ENCODE data around the gene SPON1.
"Not testable (repeated sequence)": the region's sequence is repeated elsewhere in the genome, so short reads cannot be mapped to it uniquely, and the experiment has no call there.

SPON1 gene

DNA sequence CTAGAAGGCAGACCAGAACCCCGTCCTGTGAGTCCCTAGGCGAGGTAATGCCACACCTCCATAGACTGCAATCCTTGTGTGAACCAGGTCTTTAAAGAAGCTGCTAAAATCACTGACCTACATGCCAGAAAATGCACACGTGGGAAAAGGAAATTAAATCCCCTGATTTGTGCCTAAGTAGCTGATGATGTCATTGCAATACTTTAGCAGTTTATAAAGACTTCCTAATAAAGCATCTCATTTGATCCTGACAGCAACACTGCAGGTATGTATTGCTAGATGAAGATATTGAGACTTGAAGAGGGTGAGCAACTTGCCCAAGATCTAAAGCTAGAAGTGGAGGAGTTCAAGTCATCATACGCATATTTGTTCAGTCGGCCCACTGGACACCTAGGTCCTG, 289.2 kb downstream of the SPON1 start:
- no peak for DNase-seq
- TF ChIP-seq EZH2 (optimal IDR thresholded peaks at IDR 0.05; ENCODE audit: low read depth, low read length) (no peak), EZH2phosphoT487 (IDR thresholded peaks at IDR 0.05; ENCODE audit: low read length) (no peak), CTCF (IDR thresholded peaks at IDR 0.05; ENCODE audit: low read length) (no peak)
- no peak overlapping the region for H3K9ac ChIP-seq (ENCODE audit: low read length)
- H2AFZ ChIP-seq (ENCODE audit: low read length): no peak overlapping the region
- no peaks in the 10 kb centered on the region for H3K9me2 ChIP-seq (replicated peaks; ENCODE audit: insufficient read depth, low read length)
- no peak overlapping the region for H3K4me3 ChIP-seq (ENCODE audit: low read length)
- H3K4me1 ChIP-seq (ENCODE audit: low read length): no peaks in the 10 kb centered on the region
- H3K79me2 ChIP-seq (ENCODE audit: low read length): no peaks in the 10 kb centered on the region
- H3K9me3 ChIP-seq (replicated peaks; ENCODE audit: insufficient read depth, low read length): no peaks in the 10 kb centered on the region
- no peaks in the 10 kb centered on the region for H3K36me3 ChIP-seq (replicated peaks; ENCODE audit: insufficient read depth, low read length)
- H4K20me1 ChIP-seq (ENCODE audit: insufficient read depth, low read length): no peaks in the 10 kb centered on the region
- no peak overlapping the region for H3K4me2 ChIP-seq (ENCODE audit: low read depth, low read length)
- no peaks in the 10 kb centered on the region for H3K27me3 ChIP-seq (replicated peaks; ENCODE audit: insufficient read depth, low read length)
- no peak overlapping the region for H3K27ac ChIP-seq (ENCODE audit: low read length)
- no peaks in the 10 kb centered on the region for H3F3A ChIP-seq (ENCODE audit: insufficient read depth, low read length)

DNA sequence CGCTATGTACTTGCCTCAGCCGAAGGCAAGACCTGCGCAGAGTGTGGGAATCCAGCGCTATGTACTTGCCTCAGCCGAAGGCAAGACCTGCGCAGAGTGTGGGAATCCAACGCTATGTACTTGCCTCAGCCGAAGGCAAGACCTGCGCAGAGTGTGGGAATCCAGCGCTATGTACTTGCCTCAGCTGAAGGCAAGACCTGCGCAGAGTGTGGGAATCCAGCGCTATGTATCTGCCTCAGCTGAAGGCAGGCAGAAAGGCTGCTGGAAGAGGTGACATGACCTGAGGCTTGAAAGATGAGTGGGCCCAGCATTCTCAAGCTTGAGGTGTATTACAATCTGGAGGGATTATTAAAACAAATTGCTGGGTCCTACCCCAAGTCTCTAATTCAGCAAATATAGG, 290.0 kb downstream of the SPON1 start:
- not testable (repeated sequence) for H3K9me2 ChIP-seq (replicated peaks; ENCODE audit: insufficient read depth, low read length); H3K4me1 ChIP-seq (ENCODE audit: low read length); H2AFZ ChIP-seq (ENCODE audit: low read length); H4K20me1 ChIP-seq (ENCODE audit: insufficient read depth, low read length); H3K4me2 ChIP-seq (ENCODE audit: low read depth, low read length); H3K4me3 ChIP-seq (ENCODE audit: low read length); H3K27ac ChIP-seq (ENCODE audit: low read length); H3K27me3 ChIP-seq (replicated peaks; ENCODE audit: insufficient read depth, low read length); H3K9me3 ChIP-seq (replicated peaks; ENCODE audit: insufficient read depth, low read length); DNase-seq; H3K36me3 ChIP-seq (replicated peaks; ENCODE audit: insufficient read depth, low read length); H3K9ac ChIP-seq (ENCODE audit: low read length); H3K79me2 ChIP-seq (ENCODE audit: low read length); H3F3A ChIP-seq (ENCODE audit: insufficient read depth, low read length)

GRCh38 chr11:14253421-14253820, 290.9 kb downstream of the SPON1 start:
- no peak for DNase-seq
- H3K36me3 ChIP-seq (replicated peaks; ENCODE audit: insufficient read depth, low read length): no peaks in the 10 kb centered on the region
- no peaks in the 10 kb centered on the region for H3F3A ChIP-seq (ENCODE audit: insufficient read depth, low read length)
- no peaks in the 10 kb centered on the region for H3K27me3 ChIP-seq (replicated peaks; ENCODE audit: insufficient read depth, low read length)
- no peak overlapping the region for H3K9ac ChIP-seq (ENCODE audit: low read length)
- no peak overlapping the region for H3K4me3 ChIP-seq (ENCODE audit: low read length)
- TF ChIP-seq EZH2 (optimal IDR thresholded peaks at IDR 0.05; ENCODE audit: low read depth, low read length) (no peak), EZH2phosphoT487 (IDR thresholded peaks at IDR 0.05; ENCODE audit: low read length) (no peak), CTCF (IDR thresholded peaks at IDR 0.05; ENCODE audit: low read length) (no peak)
- no peak overlapping the region for H3K4me2 ChIP-seq (ENCODE audit: low read depth, low read length)
- no peak overlapping the region for H3K27ac ChIP-seq (ENCODE audit: low read length)
- H2AFZ ChIP-seq (ENCODE audit: low read length): no peak overlapping the region
- no peaks in the 10 kb centered on the region for H3K9me3 ChIP-seq (replicated peaks; ENCODE audit: insufficient read depth, low read length)
- H3K79me2 ChIP-seq (ENCODE audit: low read length): no peaks in the 10 kb centered on the region
- H3K9me2 ChIP-seq (replicated peaks; ENCODE audit: insufficient read depth, low read length): no peaks in the 10 kb centered on the region
- H4K20me1 ChIP-seq (ENCODE audit: insufficient read depth, low read length): no peaks in the 10 kb centered on the region
- H3K4me1 ChIP-seq (ENCODE audit: low read length): no peaks in the 10 kb centered on the region

DNA sequence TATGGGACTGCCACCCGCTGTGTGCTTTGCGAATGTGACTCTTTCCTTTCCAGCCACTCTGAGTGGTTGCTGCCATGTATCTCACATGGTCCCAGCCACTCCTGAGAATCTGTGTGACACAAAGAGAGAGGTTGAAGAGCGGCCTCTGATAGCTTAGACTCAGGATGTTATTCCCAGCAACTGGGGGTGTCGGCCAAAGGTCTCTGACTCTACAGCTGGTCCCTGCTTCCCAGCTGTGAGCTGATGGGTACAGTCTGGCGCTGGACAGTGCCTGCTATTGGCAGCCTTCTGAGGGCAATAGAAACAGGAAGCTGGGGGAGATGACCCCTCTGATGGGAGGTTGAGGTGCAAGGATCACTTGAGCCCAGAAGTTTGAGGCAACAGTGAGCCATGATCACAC, 291.3 kb downstream of the SPON1 start:
- H3K4me1 ChIP-seq (ENCODE audit: low read length): no peaks in the 10 kb centered on the region
- H3K9me3 ChIP-seq (replicated peaks; ENCODE audit: insufficient read depth, low read length): no peaks in the 10 kb centered on the region
- no peaks in the 10 kb centered on the region for H3K27me3 ChIP-seq (replicated peaks; ENCODE audit: insufficient read depth, low read length)
- H3K9me2 ChIP-seq (replicated peaks; ENCODE audit: insufficient read depth, low read length): no peaks in the 10 kb centered on the region
- no peak for DNase-seq
- no peaks in the 10 kb centered on the region for H3K79me2 ChIP-seq (ENCODE audit: low read length)
- H3K27ac ChIP-seq (ENCODE audit: low read length): no peak overlapping the region
- H3K36me3 ChIP-seq (replicated peaks; ENCODE audit: insufficient read depth, low read length): no peaks in the 10 kb centered on the region
- TF ChIP-seq EZH2phosphoT487 (IDR thresholded peaks at IDR 0.05; ENCODE audit: low read length): no peak
- no peak for TF ChIP-seq CTCF (IDR thresholded peaks at IDR 0.05; ENCODE audit: low read length)
- TF ChIP-seq EZH2 (optimal IDR thresholded peaks at IDR 0.05; ENCODE audit: low read depth, low read length): no peak
- H2AFZ ChIP-seq (ENCODE audit: low read length): no peak overlapping the region
- H3F3A ChIP-seq (ENCODE audit: insufficient read depth, low read length): no peaks in the 10 kb centered on the region
- H4K20me1 ChIP-seq (ENCODE audit: insufficient read depth, low read length): no peaks in the 10 kb centered on the region
- H3K9ac ChIP-seq (ENCODE audit: low read length): no peak overlapping the region
- H3K4me2 ChIP-seq (ENCODE audit: low read depth, low read length): no peak overlapping the region
- H3K4me3 ChIP-seq (ENCODE audit: low read length): no peak overlapping the region
